Activated effector memory CD4-positive, alpha-beta T cell treated with anti-CD3 and anti-CD28 coated beads, Interleukin-2, amount 50 U/mL, for 16 hours (primary cell): Measurements from ENCODE around the gene NDOR1.

Source experiments
- DNase-seq: peaks from one replicate; pipeline ENCODE4 v3.0.0-alpha.2; 2020

The NDOR1 gene

DNA sequence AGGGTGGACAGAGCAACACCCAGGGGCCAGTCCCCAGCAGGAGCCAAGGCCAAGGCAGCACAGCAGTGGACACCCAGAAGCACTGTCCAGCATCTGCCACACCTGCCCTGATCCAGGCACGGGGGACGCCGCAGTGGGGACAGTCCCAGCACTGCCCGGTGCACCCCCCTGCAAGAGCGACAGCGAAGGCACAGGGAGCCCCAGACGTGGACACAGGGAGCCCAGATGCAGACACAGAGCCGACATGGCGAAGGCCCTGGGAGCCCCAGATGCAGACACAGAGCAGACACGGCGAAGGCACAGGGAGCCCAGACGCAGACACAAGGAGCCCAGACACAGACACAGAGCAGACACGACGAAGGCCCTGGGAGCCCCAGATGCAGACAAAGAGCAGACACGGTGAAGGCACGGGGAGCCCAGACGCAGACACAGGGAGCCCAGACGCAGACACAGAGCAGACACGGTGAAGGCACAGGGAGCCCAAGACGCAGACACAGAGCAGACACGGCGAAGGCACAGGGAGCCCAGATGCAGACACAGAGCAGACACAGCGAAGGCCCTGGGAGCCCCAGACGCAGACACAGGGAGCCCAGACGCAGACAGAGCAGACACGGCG, 21.4 kb upstream of the NDOR1 start:
- DNase-seq = no peak

DNA sequence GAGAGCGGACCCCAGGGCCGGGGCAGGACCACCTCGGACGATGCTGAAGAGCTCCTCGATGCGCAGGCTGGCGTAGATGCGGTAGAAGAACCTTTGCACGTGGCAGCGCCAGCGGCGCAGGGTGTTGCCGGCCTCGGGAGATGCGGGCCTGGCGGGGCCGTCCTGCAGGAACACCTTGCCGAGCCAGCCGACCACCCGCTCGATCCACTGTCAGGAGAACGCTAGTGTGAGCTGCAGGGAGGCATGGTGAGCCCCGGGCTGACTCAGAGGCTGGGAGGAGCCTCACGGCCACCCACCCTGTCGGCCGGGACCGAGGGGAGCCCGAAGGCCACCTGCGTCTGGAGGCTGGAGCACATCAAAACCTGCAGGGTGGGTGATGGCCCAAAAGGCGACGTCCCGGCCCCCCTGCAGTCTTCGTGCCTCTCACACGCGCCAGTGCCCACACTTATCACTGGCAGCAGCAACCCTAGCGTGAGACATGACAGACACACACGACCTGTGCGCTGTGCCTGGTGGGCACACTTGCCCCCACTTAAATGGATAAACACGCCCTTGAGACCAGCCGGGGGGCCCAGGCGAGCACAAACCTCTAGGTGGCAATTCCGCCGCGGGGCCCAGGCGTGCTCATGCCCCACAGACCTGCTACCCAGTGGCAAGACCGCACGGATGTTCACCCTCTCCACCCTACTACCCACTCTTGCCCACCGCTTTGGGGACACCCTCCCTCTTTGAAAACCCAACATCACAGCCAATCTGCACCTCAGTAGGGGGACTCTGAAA, 20.4 kb upstream of the NDOR1 start:
- no peak for DNase-seq

DNA sequence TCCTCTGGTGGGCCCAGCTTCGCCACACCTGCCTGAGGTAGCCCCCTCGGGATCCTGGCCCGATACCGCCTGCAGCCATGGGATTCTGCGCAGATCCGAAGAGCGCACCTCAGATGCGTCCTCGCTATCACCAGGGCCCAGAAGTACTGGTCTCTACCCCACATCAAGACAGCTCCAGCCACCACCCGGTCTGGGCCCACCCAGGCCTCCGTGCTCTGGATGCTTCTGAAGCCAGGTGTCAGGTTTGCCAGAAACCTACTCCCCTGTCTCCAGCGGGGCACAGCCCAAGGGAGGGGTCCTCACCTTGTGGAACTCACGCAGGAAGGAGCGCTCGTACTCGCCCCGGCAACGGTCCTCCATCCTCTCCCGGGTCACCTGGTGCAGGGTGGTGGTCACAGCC, 19.6 kb upstream of the NDOR1 start:
- no peak for DNase-seq

DNA sequence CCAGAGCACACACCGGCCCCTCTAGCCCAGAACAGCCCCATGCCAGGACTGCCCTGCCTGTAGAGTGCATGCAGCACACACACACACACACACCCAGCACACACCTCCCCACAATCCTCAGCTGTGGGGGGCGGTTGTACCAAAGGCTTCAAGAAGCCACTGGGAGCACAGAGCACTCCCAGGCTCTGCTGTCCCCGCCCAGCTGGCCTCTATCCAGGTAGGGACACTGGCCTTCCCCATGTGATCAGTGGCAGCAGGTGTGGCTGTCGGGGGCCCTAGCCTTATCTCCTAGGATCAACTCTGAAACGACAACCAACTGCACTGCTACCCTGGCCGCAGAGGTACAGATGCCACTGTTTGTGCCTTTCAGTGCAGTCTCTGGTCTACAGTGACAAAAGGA, 19.1 kb upstream of the NDOR1 start:
- DNase-seq = no peak

DNA sequence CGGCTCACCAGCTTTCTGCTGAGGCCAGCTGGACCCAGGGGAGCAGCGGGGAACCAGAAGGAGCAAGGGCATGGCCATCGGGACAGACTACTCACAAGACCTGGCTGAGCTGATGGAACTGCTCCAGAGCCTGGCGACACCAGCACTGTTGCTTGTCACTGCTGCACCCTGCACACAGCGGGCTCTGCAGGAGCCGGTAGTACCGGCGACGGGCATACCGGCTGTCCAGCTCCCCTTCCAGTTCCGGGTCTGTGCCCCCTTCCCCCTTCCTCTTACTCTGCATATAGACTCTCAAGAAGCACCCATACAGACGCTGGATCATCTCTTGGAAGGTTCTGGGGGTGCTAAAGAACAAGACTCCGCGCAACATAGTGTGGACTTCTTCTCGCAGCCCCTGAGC, 18.1 kb upstream of the NDOR1 start:
- DNase-seq = no peak

DNA sequence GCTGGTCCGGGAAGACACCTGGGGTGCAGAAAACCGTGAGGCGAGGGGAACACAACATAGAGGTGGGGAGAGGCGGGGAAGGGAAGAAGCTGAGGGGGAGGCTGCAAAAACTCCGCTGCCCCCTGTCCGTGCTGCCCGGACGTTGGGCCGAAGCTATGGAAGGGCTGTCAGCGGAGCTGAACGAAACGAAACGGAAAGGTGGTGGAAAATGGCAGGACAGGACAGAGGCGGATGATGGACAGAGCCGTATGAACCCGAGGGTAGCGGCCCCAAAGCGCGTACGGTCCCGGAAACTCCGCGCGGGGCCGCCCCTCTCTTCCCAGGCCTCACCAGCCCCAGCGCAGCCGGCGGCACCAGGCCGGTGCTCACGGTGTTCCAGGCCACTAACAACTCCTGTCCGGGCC, 17.4 kb upstream of the NDOR1 start:
- DNase-seq = no peak

DNA sequence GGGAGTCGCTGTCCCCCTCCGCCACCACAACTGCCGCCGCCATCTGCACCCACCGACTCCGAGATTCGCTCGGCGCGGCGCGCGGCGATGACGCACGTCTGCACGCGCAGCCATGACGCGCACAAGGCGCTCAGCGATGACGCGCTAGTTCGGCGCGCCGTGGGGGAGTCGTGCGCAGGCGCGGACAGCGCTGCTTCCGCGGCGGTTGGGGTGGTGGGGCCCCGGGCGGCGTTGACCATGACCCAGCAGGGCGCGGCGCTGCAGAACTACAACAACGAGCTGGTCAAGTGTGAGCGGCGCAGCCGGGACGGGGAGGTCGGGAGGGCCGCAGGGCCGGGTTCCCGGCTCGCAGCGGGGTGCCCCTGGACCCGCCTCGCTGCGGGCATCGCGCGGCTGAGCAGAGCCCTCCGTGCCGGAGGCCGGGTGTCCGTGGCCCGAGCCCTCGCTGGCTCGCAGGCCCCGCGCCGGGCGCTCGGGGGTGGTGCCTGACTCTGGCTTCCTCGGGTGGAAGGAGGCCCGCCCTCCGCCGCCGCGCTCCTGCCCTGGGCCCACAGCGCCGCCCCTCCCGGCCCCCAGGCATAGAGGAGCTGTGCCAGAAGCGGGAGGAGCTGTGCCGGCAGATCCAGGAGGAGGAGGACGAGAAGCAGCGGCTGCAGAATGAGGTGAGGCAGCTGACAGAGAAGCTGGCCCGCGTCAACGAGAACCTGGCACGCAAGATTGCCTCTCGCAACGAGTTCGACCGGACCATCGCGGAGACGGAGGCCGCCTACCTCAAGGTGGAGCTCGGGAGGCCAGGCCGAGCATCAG, 16.8 kb upstream of the NDOR1 start, which contains the start of the genes ANAPC2 and SSNA1:
Gene ANAPC2 (minus strand): TSS at position 71 of the 807 bp plus-strand sequence. CDS start 28 bp downstream, at position 43.
Gene SSNA1 (plus strand): TSS at position 187 of the 807 bp plus-strand sequence. CDS start 51 bp downstream, at position 238.
- DNase-seq = peak; percentile 98

DNA sequence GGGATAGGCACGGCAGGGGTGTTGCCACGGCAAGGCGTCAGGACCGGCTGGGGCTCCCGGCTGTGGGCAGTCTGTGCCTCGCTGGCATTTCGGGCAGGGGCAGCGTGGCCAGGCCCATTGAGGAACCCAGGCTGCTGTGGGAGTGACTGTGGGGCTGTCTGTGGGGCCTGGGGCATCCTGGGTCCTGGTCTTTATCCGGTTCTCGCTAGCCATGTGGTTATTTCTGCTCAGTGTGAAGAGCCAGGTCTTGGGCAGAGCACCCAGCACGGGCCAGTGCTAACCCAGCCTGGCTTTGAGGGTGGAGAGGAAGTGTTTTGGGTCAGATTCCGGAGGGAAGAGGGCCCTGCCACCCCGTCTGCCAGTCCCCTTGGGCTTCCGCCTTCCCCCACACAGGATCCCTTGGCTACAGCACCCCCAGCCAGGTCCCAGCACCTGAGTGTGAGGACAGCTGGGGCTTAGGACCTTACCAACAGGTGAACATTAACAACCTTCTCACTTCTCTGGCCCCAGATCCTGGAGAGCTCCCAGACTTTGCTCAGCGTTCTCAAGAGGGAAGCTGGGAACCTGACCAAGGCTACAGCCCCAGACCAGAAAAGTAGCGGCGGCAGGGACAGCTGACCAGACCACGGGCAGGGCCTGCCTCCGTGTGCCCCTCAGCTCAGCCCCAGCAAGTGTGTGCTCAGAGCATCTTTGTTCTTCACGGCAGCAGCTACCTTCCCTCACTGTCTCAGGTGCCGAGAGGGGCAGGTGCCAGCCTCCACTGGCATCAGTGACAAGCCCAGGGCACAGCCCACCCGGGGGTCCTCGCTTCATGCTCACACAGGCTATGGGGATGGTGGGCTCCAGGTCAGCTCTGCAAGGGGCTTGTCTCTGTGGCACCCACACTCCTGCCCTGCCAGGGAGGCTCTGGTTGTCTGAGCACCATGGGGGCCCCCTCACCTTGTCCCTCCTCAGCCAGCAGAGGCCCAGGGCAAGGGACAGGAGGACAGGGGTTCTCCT, 15.9 kb upstream of the NDOR1 start:
- no peak for DNase-seq

DNA sequence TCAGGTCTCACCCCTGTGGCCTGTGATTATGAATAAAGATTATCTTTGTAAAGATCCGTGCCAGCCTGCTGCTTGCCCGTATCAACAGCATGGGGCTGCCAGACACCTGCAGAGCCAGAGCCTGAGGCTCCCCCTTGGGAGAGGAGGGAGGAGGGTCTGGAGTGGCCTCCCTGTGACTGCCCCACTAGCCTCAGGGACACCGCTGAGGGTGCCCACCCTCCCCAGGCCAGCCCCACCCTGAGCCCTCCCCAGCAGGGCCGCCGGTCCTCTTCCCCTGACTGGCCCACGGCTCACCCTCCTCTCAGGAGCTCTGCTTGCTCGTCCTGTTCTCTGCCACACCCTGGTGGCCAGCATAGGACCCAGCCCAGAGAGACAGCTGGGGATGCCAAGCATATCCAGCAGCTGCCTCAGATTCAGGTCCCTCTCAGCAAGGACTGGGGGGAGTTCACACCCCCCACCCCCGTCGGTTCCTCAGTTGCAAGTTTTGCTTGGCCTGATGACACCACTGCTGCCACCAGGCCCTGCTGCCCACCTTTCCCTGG, 15.1 kb upstream of the NDOR1 start:
- no peak for DNase-seq

DNA sequence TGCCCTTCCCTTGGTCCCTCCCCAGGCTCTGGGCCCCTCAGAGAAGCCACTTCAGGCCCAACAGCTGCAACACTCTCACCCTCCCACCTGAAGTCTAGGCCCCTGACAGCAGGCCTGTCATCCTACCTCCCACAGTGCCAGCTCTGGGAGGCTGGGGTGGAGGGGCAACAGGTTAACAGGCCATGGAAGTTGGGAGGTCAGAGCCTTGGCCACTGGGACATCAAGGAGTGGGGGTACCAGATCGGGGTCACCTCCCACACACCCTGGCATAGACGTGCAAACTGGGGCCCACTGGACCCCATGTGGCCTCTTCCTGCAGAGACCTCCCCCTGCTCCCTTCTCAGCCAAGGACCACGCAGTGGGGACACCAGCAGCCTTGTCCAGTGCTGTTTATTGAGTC, 14.3 kb upstream of the NDOR1 start:
- DNase-seq = no peak

DNA sequence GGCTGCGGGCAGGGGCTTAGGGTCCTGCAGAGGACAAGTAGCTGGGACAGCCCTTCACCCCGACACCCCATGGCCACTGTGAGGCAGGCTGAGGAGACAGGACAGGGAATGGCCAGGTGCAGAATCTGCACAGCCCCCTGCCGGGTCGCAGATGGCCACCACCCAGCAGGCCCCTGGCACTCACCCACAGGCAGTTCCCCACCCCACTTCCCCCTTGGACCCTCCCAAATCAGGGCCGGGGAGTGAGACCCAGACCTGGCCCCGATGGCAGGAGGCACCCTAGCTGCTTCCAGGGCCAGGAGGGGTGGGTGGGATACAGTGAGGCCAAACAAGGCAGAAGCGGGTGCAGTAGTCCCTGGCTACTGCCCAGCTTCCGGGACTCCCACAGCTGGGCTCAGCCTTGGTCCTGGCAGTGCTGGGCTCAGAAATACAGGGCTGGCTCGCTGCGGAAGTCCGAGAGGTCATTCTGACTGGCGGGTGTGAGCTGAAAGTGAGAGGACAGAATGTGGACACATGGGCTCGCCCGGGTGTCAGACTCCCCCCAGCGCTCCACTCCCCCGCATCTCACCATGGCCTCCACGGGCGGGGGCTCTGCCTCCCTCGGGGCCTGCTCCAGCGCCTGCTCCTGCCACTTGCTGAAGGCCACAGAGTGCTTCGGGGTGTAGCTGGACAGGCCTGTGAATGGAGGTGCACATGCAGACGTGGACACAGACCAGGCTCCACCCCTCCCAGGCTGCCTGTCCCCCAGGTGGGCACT, 13.6 kb upstream of the NDOR1 start:
- DNase-seq = no peak

DNA sequence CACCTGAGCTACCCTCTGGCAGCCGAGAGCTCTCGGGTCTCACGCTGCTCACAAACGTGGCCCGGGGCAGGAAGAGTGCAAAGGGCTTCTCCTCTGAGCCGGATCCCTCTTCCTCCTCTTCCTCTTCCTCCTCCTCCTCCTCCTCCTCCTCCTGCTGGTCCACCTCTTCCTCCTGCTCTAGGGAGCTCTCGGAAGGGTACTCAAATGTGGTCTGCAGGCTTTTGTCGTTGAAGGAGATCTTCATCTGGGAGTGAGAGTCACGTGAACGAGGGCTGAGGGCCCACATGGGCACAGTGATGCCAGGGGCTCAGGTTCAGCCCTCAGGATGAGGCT, 13.1 kb upstream of the NDOR1 start:
- DNase-seq = no peak

DNA sequence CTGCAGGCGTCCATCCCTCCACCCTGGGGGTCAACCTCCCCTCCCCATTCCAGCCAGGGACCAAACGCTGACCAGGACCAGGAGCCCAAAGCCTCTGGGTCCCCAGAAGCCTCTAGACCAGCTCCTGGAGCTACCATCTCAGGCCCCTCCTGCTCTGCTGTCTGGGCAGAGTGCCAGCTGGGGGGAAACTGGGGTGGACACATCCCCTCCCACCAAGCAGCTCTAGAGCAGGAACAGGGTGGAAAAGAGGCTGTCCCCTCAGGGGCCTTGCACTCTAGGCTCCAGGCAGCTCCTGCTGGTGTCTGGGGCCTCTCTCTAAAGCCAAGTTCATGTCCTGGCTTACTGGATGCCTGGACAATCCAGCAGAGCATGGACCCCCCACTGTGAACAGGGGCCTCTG, 12.6 kb upstream of the NDOR1 start:
- no peak for DNase-seq

DNA sequence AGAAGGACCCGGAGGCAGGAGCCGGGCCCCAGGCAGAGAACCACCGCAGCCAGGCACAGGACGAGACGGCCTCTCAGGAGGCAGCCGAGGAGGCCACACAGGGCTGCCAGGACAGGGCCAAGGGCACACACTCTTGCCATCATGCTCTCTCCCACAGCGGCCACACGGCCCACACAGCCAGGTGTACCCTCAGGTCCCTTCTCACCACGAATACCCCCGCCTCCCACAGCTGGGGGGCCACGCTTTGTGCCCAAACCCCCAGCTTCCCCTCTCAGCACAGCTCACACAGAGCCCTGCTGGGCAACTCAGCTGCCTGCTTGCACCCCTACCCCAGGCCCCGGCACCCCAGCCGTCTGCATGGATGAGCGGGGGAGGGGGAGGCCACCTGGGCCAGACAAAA, 11.7 kb upstream of the NDOR1 start:
- no peak for DNase-seq

DNA sequence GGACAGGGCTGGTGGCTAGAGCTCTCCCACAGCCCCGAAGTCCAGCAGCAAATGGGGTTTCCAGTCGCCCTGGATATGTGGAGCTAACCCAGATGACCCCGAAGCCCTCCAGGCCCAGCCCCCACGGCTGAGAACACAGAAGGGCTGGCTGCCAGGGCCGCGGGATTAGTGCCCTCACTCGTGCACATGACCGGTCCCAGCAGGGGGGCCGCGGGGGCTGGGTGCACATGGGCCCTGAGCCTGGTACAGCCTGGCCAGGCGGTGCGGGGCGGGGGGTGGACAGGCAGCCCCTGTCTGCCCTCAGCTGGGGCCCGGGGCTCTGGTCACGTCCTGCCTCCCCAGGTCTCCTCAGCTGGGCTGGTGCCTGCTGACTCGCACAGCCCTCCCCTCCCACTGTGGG, 11.1 kb upstream of the NDOR1 start:
- no peak for DNase-seq

DNA sequence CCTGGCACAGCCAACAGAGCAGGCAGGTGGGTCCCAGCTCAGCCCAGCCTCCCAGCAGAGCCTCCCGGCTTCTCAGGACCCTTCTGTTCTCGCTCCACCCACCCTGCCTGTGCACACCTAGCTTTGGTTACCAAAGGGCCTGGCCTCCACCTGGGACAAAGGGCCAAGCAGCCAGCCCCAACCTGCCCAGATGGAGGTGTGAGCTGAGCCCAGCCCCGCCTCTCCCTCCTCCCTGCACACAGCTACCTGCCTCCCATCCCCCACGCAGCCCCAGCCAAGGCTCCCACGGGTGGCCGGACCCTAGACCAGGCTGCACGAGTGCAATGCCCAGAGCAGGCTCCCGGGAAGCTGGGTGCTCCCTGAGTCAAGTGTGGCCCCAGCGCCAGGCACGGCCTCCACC, 10.6 kb upstream of the NDOR1 start:
- DNase-seq = no peak

DNA sequence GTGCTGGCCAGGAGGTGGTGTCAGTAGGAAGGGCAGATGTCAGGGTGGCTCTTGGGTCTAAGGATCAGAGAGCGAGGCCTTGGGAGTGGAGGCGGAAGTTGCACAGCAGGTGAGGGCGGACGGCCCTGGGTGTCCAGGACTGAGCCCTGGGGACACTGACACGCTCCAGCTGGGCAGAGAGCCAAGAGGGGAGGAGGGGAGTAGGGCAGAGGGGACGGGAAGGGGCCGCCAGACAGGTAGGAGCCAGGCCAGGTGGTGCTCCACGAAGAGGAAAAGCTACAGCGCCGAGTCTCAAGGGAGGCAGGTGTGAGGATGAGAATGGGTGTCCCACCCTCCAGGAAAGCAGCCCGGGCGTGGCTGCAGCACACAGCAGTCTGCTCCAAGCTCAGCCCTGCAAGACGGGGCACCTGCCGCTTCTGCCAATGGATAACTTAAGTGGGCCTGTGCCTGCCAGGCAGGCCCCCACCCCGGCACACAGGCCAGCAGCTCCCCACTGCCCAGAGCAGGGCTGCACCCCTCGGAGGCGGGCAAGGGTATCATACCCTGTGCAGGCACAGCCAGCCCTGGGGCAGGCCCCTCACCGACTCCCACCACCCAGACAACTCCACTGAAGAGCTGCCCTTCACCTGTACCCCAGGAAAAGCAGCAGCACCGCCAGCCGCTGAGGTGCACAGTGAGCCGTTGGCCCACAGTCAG, 9.8 kb upstream of the NDOR1 start:
- no peak for DNase-seq

DNA sequence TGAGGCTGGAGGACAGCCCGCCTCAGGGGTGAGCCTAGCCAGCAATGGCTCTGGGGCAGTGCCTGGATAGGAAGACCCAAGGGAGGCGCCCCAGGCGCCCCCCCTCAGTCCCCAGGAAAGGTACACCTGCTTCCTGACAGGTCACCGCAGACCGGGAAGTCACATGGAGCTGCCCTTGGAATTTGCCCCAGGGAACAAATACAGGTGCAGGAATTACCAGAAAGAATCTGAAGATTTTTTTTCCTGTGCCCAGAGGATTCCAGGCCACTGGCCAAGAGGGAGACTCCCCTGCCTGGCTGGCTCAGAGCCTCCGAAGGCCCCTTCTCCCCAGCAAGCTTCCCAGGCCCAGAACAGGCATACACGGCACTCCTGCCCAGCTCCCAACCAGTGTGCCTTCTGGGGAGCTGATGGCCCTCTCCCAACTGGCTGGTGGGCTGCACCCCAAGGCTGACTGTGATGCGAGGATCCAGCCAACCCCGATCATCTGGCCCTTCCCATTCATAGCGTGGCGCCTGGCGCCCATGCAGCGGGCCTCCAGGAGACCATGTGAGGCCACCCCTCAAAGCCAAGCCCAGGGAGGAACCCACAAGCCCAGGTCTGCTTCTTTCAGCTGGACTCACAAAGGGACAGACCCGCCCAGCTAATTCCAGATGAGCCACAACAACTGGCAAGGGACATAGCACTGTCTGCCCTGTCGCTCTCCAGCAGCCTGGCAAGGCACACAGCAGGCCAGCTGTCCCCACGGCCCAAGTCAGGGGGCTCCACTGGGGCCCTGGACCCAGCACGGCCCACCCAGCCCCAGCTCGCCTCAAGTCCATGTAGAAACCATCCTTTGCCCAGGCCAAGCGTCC, 7.2 kb upstream of the NDOR1 start:
- DNase-seq = no peak

DNA sequence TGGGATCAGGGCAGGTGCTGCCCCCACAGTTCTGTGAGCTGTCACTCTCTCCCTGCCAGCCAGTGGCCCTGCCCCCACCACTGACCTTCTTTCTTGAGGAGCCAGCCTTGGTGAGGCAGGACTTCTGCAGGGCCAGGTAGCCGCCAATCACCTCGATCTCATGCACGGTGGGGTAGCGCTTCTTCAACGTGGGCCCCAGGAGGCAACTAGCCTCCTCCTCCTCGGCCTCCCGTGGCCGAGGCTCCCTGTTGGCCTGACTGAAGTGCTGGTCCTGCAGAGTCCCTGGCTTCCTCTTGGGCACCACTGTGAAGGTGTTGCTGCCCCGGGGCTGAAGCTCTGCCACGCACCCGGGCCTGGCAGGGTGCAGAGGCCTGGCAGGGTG, 6.6 kb upstream of the NDOR1 start:
- DNase-seq = no peak
